ENCODE measurements around the gene HS3ST2.
A peak's percentile ranks its signal among the peaks of the same experiment; 100 is the strongest.
"Not testable (repeated sequence)": the region's sequence is repeated elsewhere in the genome, so short reads cannot be mapped to it uniquely, and the experiment has no call there.

Gene HS3ST2

DNA sequence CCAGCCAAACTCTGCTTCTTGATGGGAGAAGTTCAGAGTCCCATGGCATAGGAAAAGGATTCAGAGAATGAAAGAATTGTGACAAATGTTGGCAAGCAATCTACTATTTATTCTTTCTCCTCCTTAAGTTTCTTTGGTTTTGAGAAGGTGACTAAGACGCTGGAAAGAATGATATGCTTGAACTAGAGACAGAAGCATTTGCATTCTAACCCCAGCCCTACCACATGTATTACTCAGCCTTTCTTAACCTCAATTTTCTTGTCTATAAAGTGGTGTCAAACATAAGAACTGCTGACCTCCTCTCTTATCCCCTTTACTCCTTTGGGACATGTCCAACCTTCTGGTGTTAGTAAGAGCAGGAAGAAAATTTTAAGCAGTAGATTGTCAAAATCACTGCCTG lies 124.7 kb downstream of the HS3ST2 start:
- DNase-seq = no peak

DNA sequence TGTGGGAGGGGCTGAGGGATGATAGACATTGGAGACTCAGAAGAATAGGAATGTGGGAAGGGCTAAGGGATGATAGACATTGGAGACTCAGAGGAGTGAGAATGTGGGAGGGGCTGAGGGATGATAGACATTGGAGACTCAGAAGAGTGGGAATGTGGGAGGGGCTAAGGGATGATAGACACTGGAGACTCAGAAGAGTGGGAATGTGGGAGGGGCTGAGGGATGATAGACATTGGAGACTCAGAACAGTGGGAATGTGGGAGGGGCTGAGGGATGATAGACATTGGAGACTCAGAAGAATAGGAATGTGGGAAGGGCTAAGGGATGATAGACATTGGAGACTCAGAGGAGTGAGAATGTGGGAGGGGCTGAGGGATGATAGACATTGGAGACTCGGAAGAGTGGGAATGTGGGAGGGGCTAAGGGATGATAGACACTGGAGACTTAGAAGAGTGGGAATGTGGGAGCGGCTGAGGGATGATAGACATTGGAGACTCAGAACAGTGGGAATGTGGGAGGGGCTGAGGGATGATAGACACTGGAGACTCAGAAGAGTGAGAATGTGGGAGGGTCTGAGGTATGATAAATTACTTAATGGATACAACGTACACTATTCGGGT lies 125.9 kb downstream of the HS3ST2 start:
- DNase-seq = not testable (repeated sequence)

DNA sequence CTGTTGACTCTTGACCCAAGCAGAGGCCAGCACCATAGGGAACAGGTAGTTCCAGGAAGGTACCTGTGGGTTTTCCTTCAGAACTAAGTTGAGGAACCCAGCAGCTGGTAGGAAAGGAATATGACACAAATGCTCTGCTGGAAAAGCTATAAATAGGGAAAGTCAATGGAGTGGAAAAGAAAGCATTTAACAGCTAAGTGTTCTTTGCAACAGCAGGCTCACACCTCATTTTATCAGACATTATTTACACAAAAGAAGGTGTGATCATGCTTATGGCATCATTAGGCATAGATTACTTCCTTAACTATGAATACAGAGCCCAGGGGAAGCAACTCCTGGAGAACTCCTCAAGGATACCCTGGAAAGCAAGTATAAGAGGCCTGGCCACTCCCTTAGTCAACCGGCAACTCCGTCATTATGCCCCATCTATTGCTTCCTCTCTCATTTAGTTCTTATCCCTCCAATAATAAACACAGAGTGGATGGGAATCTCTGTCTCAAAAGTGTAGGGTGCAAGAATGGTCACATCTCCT lies 128.1 kb downstream of the HS3ST2 start:
- no peak for DNase-seq

DNA sequence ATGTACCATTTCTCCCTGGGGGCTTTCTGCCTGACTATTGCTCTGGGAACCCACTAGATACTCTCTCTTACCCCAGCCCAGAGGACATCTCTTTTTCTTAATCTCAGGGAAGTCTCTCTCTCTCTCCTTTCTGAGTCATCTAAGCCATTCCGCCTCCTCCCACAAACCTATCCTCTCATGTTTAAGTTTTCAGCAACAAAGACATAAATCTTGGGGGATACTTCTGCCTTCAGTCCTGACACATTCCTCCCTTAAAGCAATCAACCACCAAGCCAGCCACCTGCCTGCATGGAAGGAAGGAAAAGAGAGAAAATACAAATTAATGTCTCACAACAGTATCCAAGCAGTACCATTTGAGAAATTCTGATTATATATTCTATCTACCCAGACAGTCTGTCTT lies 128.8 kb downstream of the HS3ST2 start:
- no peak for DNase-seq

DNA sequence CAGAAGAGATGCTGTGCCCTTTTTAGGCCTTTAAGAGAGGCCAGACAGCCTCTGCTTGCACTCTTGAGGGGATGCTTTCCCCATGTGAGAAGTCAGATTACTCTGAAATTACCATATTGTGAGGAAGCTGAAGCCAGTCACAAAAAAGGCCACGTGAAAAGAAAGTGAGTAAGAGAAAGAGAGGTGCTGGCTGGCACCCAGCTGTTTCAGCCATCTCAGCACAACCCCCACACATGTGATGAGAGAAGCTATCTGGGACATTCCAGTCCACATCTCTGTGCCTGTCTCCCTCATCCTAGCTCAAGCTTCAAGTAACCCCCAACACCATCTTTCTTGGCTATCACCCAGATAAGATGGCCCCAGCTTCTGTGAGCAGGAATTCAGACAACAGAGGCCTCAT lies 131.4 kb downstream of the HS3ST2 start:
- no peak for DNase-seq

DNA sequence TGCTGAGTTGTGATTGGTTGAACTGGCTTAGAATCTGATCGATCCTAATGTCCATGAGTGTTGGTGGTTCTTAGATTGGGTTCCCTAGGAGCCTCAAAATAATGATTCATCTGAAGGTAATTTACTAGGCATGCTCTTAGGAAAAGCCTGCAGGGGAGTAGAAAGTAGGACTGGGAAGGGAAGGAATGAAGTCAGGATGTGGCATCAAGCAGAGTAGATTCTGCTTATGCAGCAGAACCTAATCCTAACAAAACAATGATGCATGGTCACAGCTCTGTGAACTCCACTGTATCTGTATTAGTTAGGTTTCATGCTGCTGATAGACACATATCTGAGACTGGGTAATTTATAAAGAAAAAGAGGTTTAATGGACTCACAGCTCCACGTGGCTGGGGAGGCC lies 132.5 kb downstream of the HS3ST2 start:
- no peak for DNase-seq

DNA sequence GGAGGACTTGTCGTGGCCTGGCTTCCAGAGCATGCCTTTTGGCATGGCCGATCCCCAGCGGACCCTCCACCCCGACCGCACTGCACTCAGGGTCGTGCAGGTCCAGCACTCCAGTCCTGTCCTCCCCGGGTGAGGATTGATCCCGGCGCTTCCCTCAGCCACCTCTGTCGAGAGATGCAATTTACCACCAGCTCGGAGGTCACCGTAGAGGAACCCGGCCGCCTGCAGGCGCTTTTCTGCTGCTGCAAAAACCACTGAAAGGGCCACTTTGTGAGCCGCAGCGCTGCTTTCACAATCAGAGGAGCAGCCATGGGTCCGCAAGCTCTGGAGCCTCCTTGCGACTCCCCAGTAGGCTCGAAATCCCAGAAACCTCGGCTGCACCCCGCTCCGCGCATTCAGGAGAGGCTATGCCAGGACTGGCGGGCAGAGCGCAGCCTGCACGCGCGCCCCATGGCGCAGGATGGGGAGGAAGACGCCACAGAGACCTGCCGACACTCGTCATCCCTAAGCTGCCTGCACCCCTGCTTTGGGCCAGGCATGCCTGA lies 134.2 kb downstream of the HS3ST2 start:
- no peak for DNase-seq

DNA sequence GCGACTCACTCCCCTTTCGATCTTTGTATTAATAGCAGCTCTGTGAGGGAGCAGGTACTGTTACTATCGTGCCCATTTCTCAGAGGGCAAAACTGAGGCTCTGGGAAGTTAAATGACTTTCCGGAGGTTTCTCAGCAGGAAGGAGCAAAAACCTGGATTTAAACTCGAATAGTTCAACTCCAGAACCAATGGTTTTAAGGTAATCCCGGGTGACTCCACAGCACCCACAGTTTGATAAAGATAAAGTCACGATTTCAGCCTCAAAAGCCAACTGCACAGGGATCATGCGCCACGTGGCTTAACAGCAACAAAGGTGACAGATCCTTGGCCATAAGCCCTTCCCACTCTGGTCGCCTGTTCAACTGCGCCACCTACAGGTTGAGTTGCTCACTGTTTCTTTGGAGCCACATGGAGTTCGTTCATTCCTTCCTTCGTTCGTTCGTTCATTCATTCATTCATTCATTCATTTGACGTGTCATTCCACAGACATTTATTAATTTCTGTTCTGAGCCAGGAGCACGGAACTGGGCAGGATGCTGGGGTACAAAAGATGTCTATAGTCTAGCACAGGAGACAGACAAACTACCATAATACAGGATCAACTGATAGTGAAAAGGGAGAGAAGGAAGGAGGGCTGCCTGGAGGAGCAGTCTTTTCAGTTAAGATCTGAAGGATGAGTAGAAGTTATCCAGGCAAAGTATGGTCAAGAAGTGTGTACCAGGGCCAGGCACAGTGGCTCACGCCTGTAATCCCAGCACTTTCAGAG lies 134.8 kb downstream of the HS3ST2 start:
- peak; percentile 73 for DNase-seq

DNA sequence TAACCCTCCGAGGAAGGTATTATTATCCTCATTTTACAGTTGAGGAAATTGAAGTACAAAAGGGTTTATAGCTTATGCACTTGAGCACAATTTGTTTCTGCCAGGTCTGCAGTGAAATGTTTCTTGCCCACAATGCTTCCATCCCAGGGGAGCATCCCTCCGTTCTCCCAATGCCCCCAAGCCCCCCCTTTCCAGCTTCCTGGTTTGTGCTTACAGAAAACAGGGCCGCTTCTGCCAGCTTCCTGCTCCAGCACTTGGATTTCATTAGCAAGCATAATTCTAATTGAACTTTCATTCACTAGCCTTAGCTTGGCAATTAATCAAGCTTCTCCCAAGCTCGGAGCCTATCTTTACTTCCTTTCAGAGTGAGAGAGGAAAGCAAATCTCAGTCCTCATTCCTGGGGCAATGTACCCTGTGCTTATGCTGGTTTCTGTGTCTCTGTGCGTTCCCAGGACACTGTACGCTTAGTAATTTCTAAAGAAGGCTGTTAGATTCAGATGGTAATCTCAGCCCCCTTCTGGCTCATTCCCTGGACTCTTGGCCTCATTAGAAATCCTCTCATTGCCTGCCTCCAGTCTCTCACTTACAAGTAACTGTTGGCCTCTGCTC lies 141.6 kb downstream of the HS3ST2 start:
- DNase-seq = no peak

DNA sequence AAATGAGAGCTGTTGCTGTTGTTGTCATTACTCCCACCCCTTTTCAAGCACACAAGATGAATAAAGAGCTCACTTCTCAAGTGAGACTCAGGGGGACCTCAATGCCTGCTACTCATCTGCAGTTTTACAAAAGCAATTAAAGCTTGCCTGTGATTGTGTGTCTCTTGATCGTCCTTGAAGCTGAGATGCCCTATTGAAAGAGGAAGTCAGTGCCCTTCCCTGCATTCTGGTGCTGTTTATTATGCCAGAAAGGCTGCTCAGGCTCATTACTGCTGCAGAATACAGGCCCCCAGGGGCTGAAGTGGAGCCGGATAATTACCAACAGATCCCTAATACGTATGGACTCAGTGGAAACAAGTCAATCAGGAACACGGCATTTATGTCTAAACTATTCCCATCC lies 147.2 kb downstream of the HS3ST2 start:
- no peak for DNase-seq

DNA sequence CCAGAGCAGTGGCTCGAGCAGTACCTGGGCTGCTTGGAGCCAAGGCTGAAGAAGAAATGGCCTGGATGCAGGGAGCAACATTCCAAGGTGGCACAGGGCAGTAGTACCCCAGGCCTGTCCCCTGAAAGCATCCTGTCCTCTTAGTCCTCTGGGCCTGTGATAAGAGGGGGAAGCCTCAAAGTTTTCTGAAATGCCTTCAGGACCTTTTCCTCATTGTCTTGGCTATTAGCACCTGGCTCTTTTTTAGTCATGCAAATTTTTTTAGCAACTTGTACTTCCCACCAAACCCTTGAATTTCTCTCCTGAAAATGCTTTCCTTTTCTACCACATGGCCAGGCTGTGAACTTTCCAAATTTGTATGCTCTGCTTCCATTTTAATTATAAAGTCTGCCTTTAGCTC lies 148.9 kb downstream of the HS3ST2 start:
- DNase-seq = no peak

All from hematopoietic multipotent progenitor cell treated with erythropoietin and hydrocortisone succinate and interleukin-3 and kit ligand, for 8 days (in vitro differentiated cells).